GM21390 (cell line): Measurements from ENCODE around the gene AGBL4.
"Not testable (repeated sequence)": the region's sequence is repeated elsewhere in the genome, so short reads cannot be mapped to it uniquely, and the experiment has no call there.

Experiments
- ATAC-seq: cut with Tn5 transposase; IDR thresholded peaks from one replicate; pipeline ENCODE4 v1.9.1; 2021; ENCODE audit not compliant: unreplicated experiment

The AGBL4 gene

GRCh38 chr1:48523558-48523957, 1500.2 kb downstream of the AGBL4 start:
- no peak for ATAC-seq

GRCh38 chr1:48519896-48520295, 1503.9 kb downstream of the AGBL4 start:
- not testable (repeated sequence) for ATAC-seq

GRCh38 chr1:48506870-48507269, 1516.9 kb downstream of the AGBL4 start:
- ATAC-seq, result no peak

- no peak for ATAC-seq
Observed at GRCh38 chr1:48500541-48501450, 1523.0 kb downstream of the AGBL4 start.

- no peak for ATAC-seq
Observed at GRCh38 chr1:48499211-48499735, 1524.5 kb downstream of the AGBL4 start.

GRCh38 chr1:48498096-48498791, 1525.5 kb downstream of the AGBL4 start:
- ATAC-seq, result peak; percentile 83

- no peak for ATAC-seq
Observed at GRCh38 chr1:48495911-48496310, 1527.8 kb downstream of the AGBL4 start.

- ATAC-seq, result no peak
Observed at GRCh38 chr1:48495166-48495565, 1528.6 kb downstream of the AGBL4 start.

- no peak for ATAC-seq
Observed at GRCh38 chr1:48493970-48494769, 1529.6 kb downstream of the AGBL4 start.

- ATAC-seq, result no peak
Observed at GRCh38 chr1:48493041-48493440, 1530.7 kb downstream of the AGBL4 start.

GRCh38 chr1:48492392-48492791, 1531.4 kb downstream of the AGBL4 start:
- no peak for ATAC-seq

- no peak for ATAC-seq
Observed at GRCh38 chr1:48488721-48489120, 1535.0 kb downstream of the AGBL4 start.
